K562 (cell line): Measurements from ENCODE around the gene POLD2. TPM values are rescaled to one million over a fixed set of nuclear protein-coding genes. Genes with fewer than 3 reads are reported as not detected.

Experiments used
- BMI1 ChIP-seq: fragments of 150-350 bp; IDR thresholded peaks from 2 replicates; pipeline ENCODE4 v1.6.1; 2014; ENCODE audit warnings: low read length
- CBFA2T3 ChIP-seq: fragments of 450-650 bp; IDR thresholded peaks from 2 replicates; pipeline ENCODE4 v1.6.1; 2017
- CBX8 ChIP-seq: fragments of 200-600 bp; sonication (generic); IDR thresholded peaks from 2 replicates; pipeline ENCODE4 v1.6.1; 2012; ENCODE audit warnings: borderline replicate concordance, mixed run types, low read depth, mild to moderate bottlenecking, moderate library complexity, mixed read lengths, low read length, control low read depth, inconsistent platforms; ENCODE audit not compliant: poor library complexity, severe bottlenecking; ENCODE audit errors: extremely low read depth
- CHD1 ChIP-seq: fragments of 200-600 bp; sonication (generic); IDR thresholded peaks from one replicate; pipeline ENCODE4 v1.6.1; 2012; ENCODE audit warnings: mild to moderate bottlenecking, moderate library complexity, low read length, inconsistent platforms
- COPS2 ChIP-seq: fragments of 450-650 bp; conservative IDR thresholded peaks from 2 replicates; pipeline ENCODE4 v1.6.1; 2016; ENCODE audit warnings: mild to moderate bottlenecking, moderate library complexity
- CREBBP ChIP-seq: IDR thresholded peaks from one replicate; pipeline ENCODE4 v1.6.1; 2012; ENCODE audit warnings: low read depth, mild to moderate bottlenecking, control low read depth, inconsistent platforms, low read length
- HNRNPK ChIP-seq: fragments of 200-400 bp; formaldehyde crosslinking; IDR thresholded peaks from one replicate; pipeline ENCODE4 v1.6.1; 2018; ENCODE audit warnings: mild to moderate bottlenecking, low read depth, low read length; ENCODE audit not compliant: poor library complexity, severe bottlenecking
- MAFG ChIP-seq: fragments of 450-650 bp; conservative IDR thresholded peaks from 2 replicates; pipeline ENCODE4 v1.6.1; 2016; ENCODE audit warnings: missing genetic modification characterization, missing compliant biosample characterization
- MAX ChIP-seq: sonication (generic); formaldehyde crosslinking; IDR thresholded peaks from 2 replicates; pipeline ENCODE4 v1.9.0; 2022; ENCODE audit warnings: mild to moderate bottlenecking, missing genetic modification reagents
- MEIS2 ChIP-seq: fragments of 450-650 bp; IDR thresholded peaks from 2 replicates; pipeline ENCODE4 v1.6.1; 2014; ENCODE audit warnings: mild to moderate bottlenecking; ENCODE audit not compliant: partially characterized antibody
- NR2C1 ChIP-seq, 2 experiments: fragments of 450-650 bp; IDR thresholded peaks; 2 replicates each; pipeline ENCODE4 v1.6.1; 2017; ENCODE audit warnings: mild to moderate bottlenecking in 2 of 2, antibody characterized with exemption in 1 of 2, inconsistent platforms in 1 of 2, missing compliant biosample characterization in 1 of 2, missing genetic modification characterization in 1 of 2
- SAFB2 ChIP-seq: fragments of 200-400 bp; formaldehyde crosslinking; IDR thresholded peaks from 2 replicates; pipeline ENCODE4 v1.6.1; 2018; ENCODE audit warnings: borderline replicate concordance, low read length, low read depth, moderate library complexity; ENCODE audit not compliant: severe bottlenecking
- SFPQ ChIP-seq: fragments of 200-400 bp; formaldehyde crosslinking; IDR thresholded peaks from 2 replicates; pipeline ENCODE4 v1.6.1; 2017; ENCODE audit warnings: mild to moderate bottlenecking, low read depth, low read length, moderate library complexity
- SMAD4 ChIP-seq: fragments of 250-450 bp; sonication (Bioruptor Pico); conservative IDR thresholded peaks from 2 replicates; pipeline ENCODE4 v1.8.0; 2021; ENCODE audit warnings: inconsistent platforms, mild to moderate bottlenecking, moderate library complexity
- SMARCB1 ChIP-seq: IDR thresholded peaks from 2 replicates; pipeline ENCODE4 v1.6.1; 2011; ENCODE audit warnings: improper control_type of control experiment, low read depth; ENCODE audit not compliant: insufficient read length
- SRSF3 ChIP-seq: fragments of 200-400 bp; formaldehyde crosslinking; IDR thresholded peaks from 2 replicates; pipeline ENCODE4 v1.6.1; 2016; ENCODE audit warnings: mild to moderate bottlenecking, low read length, moderate library complexity; ENCODE audit not compliant: insufficient read depth
- ZFP36 ChIP-seq: fragments of 150-350 bp; IDR thresholded peaks from 2 replicates; pipeline ENCODE4 v1.6.1; 2018; ENCODE audit warnings: low read length, low read depth; ENCODE audit not compliant: partially characterized antibody
- ZNF398 ChIP-seq: fragments of 250-450 bp; sonication (Bioruptor Pico); IDR thresholded peaks from 2 replicates; pipeline ENCODE4 v1.8.0; 2021; ENCODE audit warnings: moderate library complexity, mild to moderate bottlenecking, inconsistent platforms
- ZNF431 ChIP-seq: sonication (generic); formaldehyde crosslinking; IDR thresholded peaks from 2 replicates; pipeline ENCODE4 v1.8.0; 2022; ENCODE audit warnings: mild to moderate bottlenecking, missing genetic modification reagents
- polyA plus RNA-seq, 8 experiments: library from polyadenylated mRNA; depleted of rRNA in 4 of 8; stranded (reverse) in 5 of 8; unstranded in 3 of 8; fragments of >200 nt; fragmentation: Nextera tagmentation in 2 of 8; fragmentation: Illumina TruSeq in 1 of 8; extraction: Ambion mirVana in 2 of 8; extraction: Trizol in 1 of 8; gene quantifications; 2 replicates each; pipeline versions ENCODE4 v1.2.1 to v1.2.3, GENCODE V29; 2011 to 2014; ENCODE audit warnings: inconsistent platforms in 1 of 8, missing spikeins in 1 of 8
- total RNA-seq, 7 experiments: library from RNA; depleted of rRNA in 6 of 7; stranded (reverse); fragments of >200 nt in 6 of 7; fragmentation: Illumina TruSeq in 2 of 7; extraction: Trizol in 2 of 7; gene quantifications; 2 replicates each; pipeline versions ENCODE4 v1.2.1 to v1.2.3, GENCODE V29; 2011 to 2021; ENCODE audit warnings: low replicate concordance in 1 of 7

Gene POLD2
- total and polyA plus RNA-seq, 9 of the 15 experiments (the other 6 are each of a cell fraction or from before 2014, with no cell fraction given) = 29.7 to 259 (median 225) TPM

- TF ChIP-seq SFPQ (no peak), MEIS2 (peak; percentile 77), MAFG (tag) (peak; percentile 48), NR2C1 (IDR thresholded peaks at IDR 0.05) (no peak), NR2C1 (tag; IDR thresholded peaks at IDR 0.05) (no peak), CHD1 (no peak), SMARCB1 (no peak), CBX8 (no peak), SRSF3 (no peak), SAFB2 (no peak), CBFA2T3 (peak; percentile 96), CREBBP (no peak), ZNF431 (CRISPR knock-in tag) (no peak), MAX (CRISPR knock-in tag) (peak; percentile 68), ZNF398 (CRISPR knock-in tag) (no peak), COPS2 (no peak), HNRNPK (no peak), ZFP36 (no peak), BMI1 (no peak), SMAD4 (CRISPR knock-in tag) (peak; percentile 58)
These were observed 24.0 kb upstream of the POLD2 start (continued) for GRCh38 chr7:44147026-44147991.
